Measurements from ENCODE around the gene WDR74.

The WDR74 gene

DNA sequence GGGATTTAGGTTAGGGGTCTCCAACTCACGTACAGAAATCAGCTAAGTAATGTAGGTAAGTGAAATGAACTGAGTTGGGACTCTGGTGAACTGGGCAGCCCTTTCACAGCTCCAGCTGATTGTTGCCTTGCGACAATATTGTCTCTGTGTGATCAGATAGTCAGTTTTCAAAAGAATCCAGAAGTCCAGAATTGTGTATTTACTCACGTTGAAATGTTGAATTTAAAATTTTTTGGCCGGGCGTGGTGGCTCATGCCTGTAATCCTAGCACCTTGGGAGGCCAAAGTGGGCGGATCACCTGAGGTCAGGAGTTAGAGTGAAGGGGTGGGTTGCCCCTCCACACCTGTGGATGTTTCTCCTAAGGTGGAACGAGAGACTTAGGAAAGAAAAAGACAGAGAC lies 18.8 kb upstream of the WDR74 start:
- DNase-seq (ENCODE audit: low read depth) = no peak
- H3K4me3 ChIP-seq (ENCODE audit: low read length) = peak overlapping the region; percentile 98
- TF ChIP-seq, protein P1, sequence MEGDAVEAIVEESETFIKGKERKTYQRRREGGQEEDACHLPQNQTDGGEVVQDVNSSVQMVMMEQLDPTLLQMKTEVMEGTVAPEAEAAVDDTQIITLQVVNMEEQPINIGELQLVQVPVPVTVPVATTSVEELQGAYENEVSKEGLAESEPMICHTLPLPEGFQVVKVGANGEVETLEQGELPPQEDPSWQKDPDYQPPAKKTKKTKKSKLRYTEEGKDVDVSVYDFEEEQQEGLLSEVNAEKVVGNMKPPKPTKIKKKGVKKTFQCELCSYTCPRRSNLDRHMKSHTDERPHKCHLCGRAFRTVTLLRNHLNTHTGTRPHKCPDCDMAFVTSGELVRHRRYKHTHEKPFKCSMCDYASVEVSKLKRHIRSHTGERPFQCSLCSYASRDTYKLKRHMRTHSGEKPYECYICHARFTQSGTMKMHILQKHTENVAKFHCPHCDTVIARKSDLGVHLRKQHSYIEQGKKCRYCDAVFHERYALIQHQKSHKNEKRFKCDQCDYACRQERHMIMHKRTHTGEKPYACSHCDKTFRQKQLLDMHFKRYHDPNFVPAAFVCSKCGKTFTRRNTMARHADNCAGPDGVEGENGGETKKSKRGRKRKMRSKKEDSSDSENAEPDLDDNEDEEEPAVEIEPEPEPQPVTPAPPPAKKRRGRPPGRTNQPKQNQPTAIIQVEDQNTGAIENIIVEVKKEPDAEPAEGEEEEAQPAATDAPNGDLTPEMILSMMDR (IDR thresholded peaks at IDR 0.05; ENCODE audit: insufficient read depth, low read depth, low read length, missing control alignments) = no peak

DNA sequence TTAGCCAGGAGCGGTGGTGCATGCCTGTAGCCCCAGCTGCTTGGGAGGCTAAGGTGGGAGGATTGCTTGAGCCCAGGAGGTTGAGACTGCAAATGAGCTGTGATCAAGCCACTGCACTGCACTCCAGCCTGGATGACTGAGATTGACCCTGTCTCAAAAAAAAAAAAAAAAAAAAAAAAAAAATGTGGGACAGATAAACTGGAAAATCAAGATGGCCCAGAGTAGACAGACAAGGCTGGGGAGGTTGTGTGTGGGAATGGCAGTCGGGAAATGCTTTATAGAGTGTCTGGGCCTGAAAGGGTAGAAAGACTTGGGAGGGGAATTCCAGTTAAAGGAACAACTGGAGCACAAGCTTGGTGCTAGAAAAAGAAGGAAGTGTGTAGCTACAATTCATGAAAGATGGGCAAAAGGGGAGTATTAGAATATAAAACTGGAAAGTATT lies 18.2 kb upstream of the WDR74 start:
- H3K4me3 ChIP-seq (ENCODE audit: low read length) = peak overlapping the region; percentile 98
- peak; percentile 85 for DNase-seq (ENCODE audit: low read depth)
- TF ChIP-seq, protein P1 (IDR thresholded peaks at IDR 0.05; ENCODE audit: insufficient read depth, low read depth, low read length, missing control alignments) = no peak

DNA sequence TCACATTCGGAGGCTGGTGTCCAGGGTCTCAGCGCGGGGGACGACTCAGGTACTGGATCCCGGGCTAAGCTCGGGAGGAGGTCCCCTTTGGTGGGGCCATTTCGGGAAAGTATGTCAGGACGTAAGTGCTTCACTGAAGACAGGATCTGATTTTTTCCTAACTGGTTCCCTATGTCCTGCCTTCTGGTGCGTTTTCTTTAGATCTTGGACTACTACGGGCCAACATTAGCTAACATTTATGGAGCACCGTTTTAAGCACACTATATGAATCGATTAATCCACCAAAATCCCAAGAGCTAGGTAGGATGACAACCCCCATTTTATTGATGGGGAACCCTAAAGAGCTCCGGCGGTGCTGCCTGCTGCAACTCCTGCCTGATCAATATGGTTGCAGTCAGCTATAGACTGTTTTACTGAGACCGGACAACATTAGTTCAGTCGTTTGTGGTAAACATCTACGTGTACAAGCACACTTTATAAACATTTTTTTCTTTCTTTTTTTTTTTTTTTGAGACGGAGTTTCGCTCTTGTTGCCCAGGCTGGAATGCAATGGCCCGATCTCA lies 17.0 kb upstream of the WDR74 start:
- DNase-seq (ENCODE audit: low read depth) = no peak
- TF ChIP-seq, protein P1 (IDR thresholded peaks at IDR 0.05; ENCODE audit: insufficient read depth, low read depth, low read length, missing control alignments) = no peak
- H3K4me3 ChIP-seq (ENCODE audit: low read length) = peak overlapping the region; percentile 98

DNA sequence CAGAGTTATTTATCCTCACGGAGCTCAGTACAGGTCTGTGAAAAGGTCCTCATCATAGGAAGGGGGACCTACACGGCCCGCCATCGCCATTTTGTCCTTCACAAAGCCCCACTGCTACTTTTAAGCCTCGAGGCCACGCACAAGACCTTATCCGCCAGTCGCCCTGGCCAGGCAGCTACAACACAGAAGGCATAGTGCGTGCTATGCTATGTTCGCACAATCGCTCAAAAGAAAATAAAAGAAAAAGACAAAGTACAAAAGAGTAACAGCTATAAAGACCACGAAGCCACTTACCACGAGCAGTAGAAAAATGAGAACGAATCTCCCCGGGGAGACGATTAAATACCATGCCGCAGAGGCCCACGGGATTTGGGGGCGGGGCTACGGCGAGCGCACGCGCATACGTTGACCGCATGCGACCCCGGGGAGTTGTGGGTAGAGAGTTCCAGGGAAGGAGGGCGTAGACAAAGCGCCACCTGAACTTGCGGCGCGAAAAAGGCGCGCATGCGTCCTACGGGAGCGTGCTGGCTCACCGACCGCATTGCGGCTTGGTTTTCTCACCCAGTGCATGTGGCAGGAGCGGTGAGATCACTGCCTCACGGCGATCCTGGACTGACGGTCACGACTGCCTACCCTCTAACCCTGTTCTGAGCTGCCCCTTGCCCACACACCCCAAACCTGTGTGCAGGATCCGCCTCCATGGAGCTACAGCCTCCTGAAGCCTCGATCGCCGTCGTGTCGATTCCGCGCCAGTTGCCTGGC lies 16.4 kb upstream of the WDR74 start:
- TF ChIP-seq, protein P1 (IDR thresholded peaks at IDR 0.05; ENCODE audit: insufficient read depth, low read depth, low read length, missing control alignments) = no peak
- peak overlapping the region; percentile 98 for H3K4me3 ChIP-seq (ENCODE audit: low read length)
- peak; percentile 99 for DNase-seq (ENCODE audit: low read depth)

DNA sequence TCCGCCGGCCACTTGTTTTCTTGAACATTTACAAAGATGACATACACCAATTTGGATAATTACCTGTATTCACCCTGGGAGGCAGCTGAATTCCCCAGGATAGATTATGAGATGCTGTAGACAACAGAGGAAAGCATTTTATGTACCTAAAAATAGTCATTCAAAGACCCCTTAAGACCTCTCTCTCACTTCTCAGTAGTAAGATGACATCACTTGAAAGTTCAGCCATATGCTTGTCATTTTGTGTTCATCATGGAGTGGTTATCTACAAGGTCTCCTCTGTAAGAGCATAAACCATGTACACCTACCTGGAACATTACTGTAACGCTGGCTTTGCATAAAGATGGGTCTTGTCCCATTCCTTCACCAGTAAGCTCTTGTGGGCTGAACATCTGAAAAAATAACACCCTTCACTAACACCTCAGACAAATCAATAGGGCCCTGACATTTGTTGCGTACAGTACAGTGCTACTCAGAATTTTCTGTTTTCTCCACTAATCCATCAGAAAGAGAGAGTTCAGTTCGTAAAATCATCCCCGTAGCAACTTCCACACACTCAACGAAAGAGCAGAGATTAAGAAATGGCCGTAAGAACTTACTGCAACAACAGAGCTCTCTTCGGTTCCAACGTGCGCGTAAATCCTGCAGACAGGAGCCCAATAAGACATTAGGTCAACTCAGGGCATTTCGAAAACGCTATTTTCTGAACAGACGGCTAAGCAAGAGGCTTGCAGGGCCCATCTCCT lies 15.6 kb upstream of the WDR74 start:
- no peak for DNase-seq (ENCODE audit: low read depth)
- H3K4me3 ChIP-seq (ENCODE audit: low read length) = peak overlapping the region; percentile 98
- TF ChIP-seq, protein P1 (IDR thresholded peaks at IDR 0.05; ENCODE audit: insufficient read depth, low read depth, low read length, missing control alignments) = no peak

DNA sequence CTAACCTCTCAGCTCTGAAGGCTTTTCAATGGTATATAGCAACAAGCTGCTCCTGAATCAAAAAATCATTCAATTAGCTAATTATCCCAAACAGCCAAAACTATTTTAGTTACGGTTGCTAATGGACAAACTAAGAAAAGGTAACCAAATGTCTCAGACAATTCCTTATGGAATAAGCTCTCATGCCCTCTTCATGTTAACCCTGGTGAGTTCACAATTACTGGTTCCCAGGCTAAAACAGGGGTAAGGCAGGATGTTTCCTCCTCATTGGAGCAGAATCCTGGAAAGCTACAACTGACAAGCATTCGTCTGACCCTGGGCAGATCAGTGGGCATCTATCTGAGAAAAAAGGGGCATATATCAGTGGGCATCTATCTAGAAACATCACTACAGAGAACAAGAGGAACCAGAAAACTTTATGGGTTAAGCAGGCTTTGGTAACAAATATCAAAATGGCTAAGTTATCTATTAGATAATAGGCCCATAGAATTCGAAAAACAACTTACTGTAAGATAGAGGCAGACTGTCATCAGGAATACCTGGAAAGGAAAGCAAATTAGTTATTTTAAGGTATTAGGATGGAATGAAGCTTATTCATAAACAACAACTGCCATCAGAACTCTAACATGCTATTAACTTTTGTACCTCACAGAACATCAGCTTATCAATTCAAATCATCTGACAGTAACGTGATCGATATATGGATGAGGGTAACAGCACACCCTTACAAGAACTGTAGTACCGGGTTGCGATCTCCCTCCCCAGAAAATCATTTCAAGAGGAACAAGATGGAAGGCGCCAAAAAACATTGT lies 14.8 kb upstream of the WDR74 start:
- H3K4me3 ChIP-seq (ENCODE audit: low read length) = peak overlapping the region; percentile 98
- TF ChIP-seq, protein P1 (IDR thresholded peaks at IDR 0.05; ENCODE audit: insufficient read depth, low read depth, low read length, missing control alignments) = no peak
- no peak for DNase-seq (ENCODE audit: low read depth)
